Measurements from ENCODE around the gene AMBP. TPM values are rescaled to one million over a fixed set of nuclear protein-coding genes. Genes with fewer than 3 reads are reported as not detected.
A peak's percentile ranks its signal among the peaks of the same experiment; 100 is the strongest.

AMBP gene
- total RNA-seq, 4 donors from 2014 or later = not detected

DNA sequence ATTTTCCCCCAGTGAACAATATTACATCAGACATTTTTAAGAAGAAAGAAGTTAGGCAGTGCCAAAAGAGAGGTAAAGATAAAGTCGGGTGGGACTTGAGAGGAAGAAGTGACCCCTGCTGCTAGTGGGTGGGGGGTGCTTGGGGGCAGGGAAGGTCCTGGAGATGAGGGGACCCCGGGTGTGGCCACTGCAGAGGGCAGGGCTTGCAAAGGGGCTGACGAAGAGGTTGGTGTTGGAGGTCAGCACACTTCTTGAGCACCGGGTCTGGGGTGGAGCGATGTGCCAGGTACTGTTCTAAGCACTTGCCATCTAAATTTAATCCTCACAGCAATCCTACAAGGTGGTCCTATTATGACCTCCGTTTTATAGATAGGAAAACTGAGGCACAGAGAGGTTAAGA, 62.0 kb downstream of the AMBP start:
- WGBS = 98% methylated on average over 6 of the region's 6 CpGs
- no peaks in the 10 kb centered on the region for H3K27me3 ChIP-seq
- TF ChIP-seq, protein P1, sequence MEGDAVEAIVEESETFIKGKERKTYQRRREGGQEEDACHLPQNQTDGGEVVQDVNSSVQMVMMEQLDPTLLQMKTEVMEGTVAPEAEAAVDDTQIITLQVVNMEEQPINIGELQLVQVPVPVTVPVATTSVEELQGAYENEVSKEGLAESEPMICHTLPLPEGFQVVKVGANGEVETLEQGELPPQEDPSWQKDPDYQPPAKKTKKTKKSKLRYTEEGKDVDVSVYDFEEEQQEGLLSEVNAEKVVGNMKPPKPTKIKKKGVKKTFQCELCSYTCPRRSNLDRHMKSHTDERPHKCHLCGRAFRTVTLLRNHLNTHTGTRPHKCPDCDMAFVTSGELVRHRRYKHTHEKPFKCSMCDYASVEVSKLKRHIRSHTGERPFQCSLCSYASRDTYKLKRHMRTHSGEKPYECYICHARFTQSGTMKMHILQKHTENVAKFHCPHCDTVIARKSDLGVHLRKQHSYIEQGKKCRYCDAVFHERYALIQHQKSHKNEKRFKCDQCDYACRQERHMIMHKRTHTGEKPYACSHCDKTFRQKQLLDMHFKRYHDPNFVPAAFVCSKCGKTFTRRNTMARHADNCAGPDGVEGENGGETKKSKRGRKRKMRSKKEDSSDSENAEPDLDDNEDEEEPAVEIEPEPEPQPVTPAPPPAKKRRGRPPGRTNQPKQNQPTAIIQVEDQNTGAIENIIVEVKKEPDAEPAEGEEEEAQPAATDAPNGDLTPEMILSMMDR (IDR thresholded peaks at IDR 0.05) = no peak
- TF ChIP-seq EP300 (IDR thresholded peaks at IDR 0.05) = no peak
- TF ChIP-seq POLR2A (IDR thresholded peaks at IDR 0.05; ENCODE audit: low read depth) = no peak
- TF ChIP-seq POLR2AphosphoS5 (IDR thresholded peaks at IDR 0.05) = no peak
- peaks cover 0 to 11% (median 8%) of the 10 kb centered on the region in 4 donors for H3K9me3 ChIP-seq
- DNase-seq (ENCODE audit: extremely low spot score) = peak; percentile 75
- H3K36me3 ChIP-seq = peaks cover 0 to 31% (median 20%) of the 10 kb centered on the region in 4 donors
- H3K4me3 ChIP-seq = no peak overlapping the region
- intact Hi-C loops (cut with DNase I) = no loop called here
- no peaks in the 10 kb centered on the region for H3K4me1 ChIP-seq
- H3K27ac ChIP-seq (replicated peaks in 1 of 4) = no peak overlapping the region

DNA sequence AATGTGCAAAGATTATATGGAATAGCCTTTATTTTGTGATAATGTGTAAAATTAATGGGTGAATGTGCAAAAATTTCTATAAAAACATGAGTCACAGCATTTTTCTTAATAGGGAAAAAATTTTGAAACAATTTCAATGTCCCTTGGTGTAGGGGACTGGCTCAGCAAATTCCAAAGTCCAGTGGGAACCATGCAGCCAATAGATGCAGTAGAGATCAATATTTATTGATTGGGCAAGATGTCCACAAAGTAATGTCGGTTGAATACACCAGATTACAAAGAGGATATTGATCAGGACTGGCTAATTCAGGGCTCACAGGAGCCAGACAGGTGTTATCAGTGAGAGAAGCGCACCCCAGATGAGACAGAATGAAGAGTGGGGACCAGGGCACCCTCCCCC, 62.5 kb downstream of the AMBP start:
- Histone ChIP-seq H3K4me1 (no peaks in the 10 kb centered on the region), H3K27ac (replicated peaks in 1 of 4) (no peak overlapping the region), H3K9me3 (peaks cover 0 to 11% (median 8%) of the 10 kb centered on the region in 4 donors), H3K27me3 (no peaks in the 10 kb centered on the region), H3K4me3 (no peak overlapping the region), H3K36me3 (peaks cover 0 to 31% (median 20%) of the 10 kb centered on the region in 4 donors)
- peak; percentile 60 for DNase-seq (ENCODE audit: extremely low spot score)
- WGBS = 95% methylated on average over 2 of the region's 2 CpGs
- intact Hi-C loops (cut with DNase I) = no loop called here
- no peak for TF ChIP-seq EP300 (IDR thresholded peaks at IDR 0.05)
- TF ChIP-seq POLR2AphosphoS5 (IDR thresholded peaks at IDR 0.05) = no peak
- TF ChIP-seq, protein P1 (IDR thresholded peaks at IDR 0.05) = no peak
- TF ChIP-seq POLR2A (IDR thresholded peaks at IDR 0.05; ENCODE audit: low read depth) = no peak

DNA sequence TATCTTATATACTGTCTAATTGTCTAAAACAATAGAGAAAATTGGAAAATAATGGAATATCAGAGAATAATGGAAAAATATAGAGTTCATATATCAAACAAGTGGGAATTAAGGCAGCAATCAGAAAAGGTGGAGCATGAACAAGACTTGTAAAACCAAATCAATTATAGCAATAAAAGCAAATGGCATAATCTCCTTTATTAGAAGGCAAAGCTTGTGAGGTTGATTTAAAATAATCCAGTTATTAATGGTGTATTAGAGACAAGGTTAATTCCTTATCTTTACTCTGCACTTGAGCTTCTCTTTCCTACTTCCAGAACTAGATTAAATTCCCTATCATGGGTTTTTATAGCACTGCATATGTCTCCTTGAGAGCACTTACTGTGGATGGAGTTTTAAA, 64.1 kb downstream of the AMBP start:
- peaks cover 0 to 9% (median 8%) of the 10 kb centered on the region in 4 donors for H3K9me3 ChIP-seq
- TF ChIP-seq POLR2AphosphoS5 (IDR thresholded peaks at IDR 0.05) = no peak
- TF ChIP-seq, protein P1 (IDR thresholded peaks at IDR 0.05) = no peak
- no peak for TF ChIP-seq EP300 (IDR thresholded peaks at IDR 0.05)
- TF ChIP-seq POLR2A (IDR thresholded peaks at IDR 0.05; ENCODE audit: low read depth) = no peak
- no peaks in the 10 kb centered on the region for H3K4me1 ChIP-seq
- DNase-seq (ENCODE audit: extremely low spot score) = no peak
- H3K36me3 ChIP-seq = peaks cover 0 to 27% (median 20%) of the 10 kb centered on the region in 4 donors
- no peak overlapping the region for H3K4me3 ChIP-seq
- no peaks in the 10 kb centered on the region for H3K27me3 ChIP-seq
- intact Hi-C loops (cut with DNase I) = no loop called here
- H3K27ac ChIP-seq (replicated peaks in 1 of 4) = no peak overlapping the region

DNA sequence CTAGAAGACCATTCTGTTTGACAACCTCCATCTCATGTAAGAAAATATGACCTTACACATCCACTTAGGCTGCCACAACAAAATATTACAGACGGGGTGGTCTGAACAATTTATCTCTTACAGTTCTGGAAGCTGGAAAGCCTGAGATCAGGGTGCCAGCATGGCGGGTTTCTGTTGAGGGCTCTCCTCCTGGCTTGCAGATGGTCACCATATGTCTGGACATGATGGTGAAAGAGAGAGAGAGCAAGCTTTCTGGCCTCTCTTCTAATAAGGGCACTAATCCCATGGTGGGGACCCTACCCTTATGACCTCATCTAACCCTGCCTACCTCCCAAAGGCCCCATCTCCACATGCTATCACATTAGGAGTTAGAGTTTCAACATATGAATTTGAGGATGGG, 66.0 kb downstream of the AMBP start:
- no peak overlapping the region for H3K27ac ChIP-seq (replicated peaks in 1 of 4)
- no peaks in the 10 kb centered on the region for H3K27me3 ChIP-seq
- WGBS = 73% methylated on average over 2 of the region's 2 CpGs
- intact Hi-C loops (cut with DNase I) = no loop called here
- peaks cover 0 to 9% (median 8%) of the 10 kb centered on the region in 4 donors for H3K9me3 ChIP-seq
- peak; percentile 75 for DNase-seq (ENCODE audit: extremely low spot score)
- H3K4me1 ChIP-seq = no peaks in the 10 kb centered on the region
- H3K4me3 ChIP-seq = no peak overlapping the region
- TF ChIP-seq EP300 (IDR thresholded peaks at IDR 0.05) = no peak
- TF ChIP-seq POLR2AphosphoS5 (IDR thresholded peaks at IDR 0.05) = no peak
- TF ChIP-seq, protein P1 (IDR thresholded peaks at IDR 0.05) = no peak
- no peak for TF ChIP-seq POLR2A (IDR thresholded peaks at IDR 0.05; ENCODE audit: low read depth)
- H3K36me3 ChIP-seq = peaks cover 0 to 20% (median 7%) of the 10 kb centered on the region in 4 donors

DNA sequence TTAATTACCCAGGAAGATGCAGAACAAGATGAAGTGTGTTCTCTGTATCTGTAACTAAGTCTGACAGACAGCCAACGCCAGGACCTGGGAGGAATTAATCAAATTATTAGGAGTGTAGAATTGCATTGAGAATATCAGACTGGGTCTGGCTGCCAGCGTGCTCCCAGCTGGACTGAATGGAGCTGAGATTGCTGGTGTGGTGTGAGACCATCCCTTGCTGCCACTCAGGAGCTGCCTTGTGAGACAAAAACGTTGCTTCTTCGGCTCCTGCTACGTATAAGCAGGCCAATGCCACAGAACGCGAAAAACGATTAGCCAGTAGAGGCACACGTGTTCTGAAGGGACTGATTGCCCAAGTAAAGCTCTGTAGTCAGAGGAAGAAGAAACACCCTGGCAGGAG, 66.8 kb downstream of the AMBP start:
- H3K9me3 ChIP-seq = peaks cover 0 to 9% (median 8%) of the 10 kb centered on the region in 4 donors
- 90% methylated on average over 9 of the region's 9 CpGs for WGBS
- H3K27ac ChIP-seq (replicated peaks in 1 of 4) = no peak overlapping the region
- H3K27me3 ChIP-seq = no peaks in the 10 kb centered on the region
- TF ChIP-seq EP300 (IDR thresholded peaks at IDR 0.05) (no peak), POLR2A (IDR thresholded peaks at IDR 0.05; ENCODE audit: low read depth) (no peak), POLR2AphosphoS5 (IDR thresholded peaks at IDR 0.05) (no peak)
- TF ChIP-seq, protein P1 (IDR thresholded peaks at IDR 0.05) = no peak
- no peaks in the 10 kb centered on the region for H3K4me1 ChIP-seq
- intact Hi-C loops (cut with DNase I) = no loop called here
- no peak overlapping the region for H3K4me3 ChIP-seq
- H3K36me3 ChIP-seq = peaks cover 0 to 17% (median 0%) of the 10 kb centered on the region in 4 donors
- peak; percentile 4 for DNase-seq (ENCODE audit: extremely low spot score)

All from esophagus muscularis mucosa (tissue), 4 donors.